Coronary artery (tissue), 2 donors: ENCODE data around the gene KRTAP10-11.

Experiments
- DNase-seq: peaks from one replicate; pipeline ENCODE4 v3.0.0-alpha.2; 2017; ENCODE audit warnings: low spot score
- H3K27ac ChIP-seq, 2 donors: fragments of 200-600 bp; sonication (generic); one replicate each; pipeline ENCODE4 v1.5.1; 2016 to 2019
- H3K4me3 ChIP-seq: fragments of 200-600 bp; sonication (generic); 2 replicates; pipeline ENCODE4 v1.5.1; 2016; ENCODE audit warnings: mild to moderate bottlenecking, moderate library complexity
- TF ChIP-seq, protein P1 (sequence below): fragments of 200-600 bp; sonication (generic); IDR thresholded peaks from one replicate; pipeline ENCODE4 v1.5.1; 2019; ENCODE audit warnings: antibody characterized with exemption

The KRTAP10-11 gene

DNA sequence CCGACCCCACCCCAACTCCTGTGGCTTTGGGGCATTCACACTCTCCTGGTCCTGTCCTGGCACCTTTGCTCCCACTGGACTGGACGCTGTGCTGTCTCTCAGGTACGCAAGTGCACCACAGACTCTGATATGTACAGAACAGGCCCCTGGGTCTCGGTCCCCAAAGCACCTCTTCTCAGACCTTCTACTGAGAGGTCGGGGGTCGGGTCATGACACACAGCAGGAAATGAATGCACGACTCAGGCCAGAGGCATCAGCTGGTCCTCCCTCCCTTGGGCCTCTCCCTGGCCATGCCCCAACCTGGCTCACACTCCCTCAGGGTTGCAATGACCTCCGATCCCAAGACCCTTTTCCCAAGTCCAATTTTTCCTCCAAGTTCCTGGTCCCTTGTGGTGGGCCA is 49.0 kb downstream of the KRTAP10-11 start:
- no peak for DNase-seq
- TF ChIP-seq, protein P1, sequence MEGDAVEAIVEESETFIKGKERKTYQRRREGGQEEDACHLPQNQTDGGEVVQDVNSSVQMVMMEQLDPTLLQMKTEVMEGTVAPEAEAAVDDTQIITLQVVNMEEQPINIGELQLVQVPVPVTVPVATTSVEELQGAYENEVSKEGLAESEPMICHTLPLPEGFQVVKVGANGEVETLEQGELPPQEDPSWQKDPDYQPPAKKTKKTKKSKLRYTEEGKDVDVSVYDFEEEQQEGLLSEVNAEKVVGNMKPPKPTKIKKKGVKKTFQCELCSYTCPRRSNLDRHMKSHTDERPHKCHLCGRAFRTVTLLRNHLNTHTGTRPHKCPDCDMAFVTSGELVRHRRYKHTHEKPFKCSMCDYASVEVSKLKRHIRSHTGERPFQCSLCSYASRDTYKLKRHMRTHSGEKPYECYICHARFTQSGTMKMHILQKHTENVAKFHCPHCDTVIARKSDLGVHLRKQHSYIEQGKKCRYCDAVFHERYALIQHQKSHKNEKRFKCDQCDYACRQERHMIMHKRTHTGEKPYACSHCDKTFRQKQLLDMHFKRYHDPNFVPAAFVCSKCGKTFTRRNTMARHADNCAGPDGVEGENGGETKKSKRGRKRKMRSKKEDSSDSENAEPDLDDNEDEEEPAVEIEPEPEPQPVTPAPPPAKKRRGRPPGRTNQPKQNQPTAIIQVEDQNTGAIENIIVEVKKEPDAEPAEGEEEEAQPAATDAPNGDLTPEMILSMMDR = no peak
- Histone ChIP-seq H3K4me3 (no peak overlapping the region), H3K27ac (no peak overlapping the region)

DNA sequence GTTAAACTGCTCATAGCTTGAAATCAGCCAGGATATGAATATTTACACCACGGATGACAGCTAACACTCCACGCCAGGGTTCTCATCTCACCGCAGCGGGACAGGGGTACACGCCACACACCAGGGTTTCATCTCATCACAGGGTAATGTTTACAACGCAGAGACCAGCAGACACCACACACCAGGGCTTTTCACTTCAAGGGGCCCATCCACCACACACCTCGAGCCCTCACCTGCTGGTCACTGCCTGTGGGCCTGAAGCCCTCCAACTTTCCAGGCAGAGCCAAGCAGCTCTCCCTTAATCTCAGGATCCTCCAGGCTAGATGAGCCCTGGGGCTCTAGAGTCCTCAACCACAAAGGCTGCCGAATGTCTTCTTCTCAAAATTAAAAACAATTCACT is 49.4 kb downstream of the KRTAP10-11 start:
- Histone ChIP-seq H3K4me3 (no peak overlapping the region), H3K27ac (no peak overlapping the region)
- no peak for DNase-seq
- TF ChIP-seq, protein P1 = no peak

DNA sequence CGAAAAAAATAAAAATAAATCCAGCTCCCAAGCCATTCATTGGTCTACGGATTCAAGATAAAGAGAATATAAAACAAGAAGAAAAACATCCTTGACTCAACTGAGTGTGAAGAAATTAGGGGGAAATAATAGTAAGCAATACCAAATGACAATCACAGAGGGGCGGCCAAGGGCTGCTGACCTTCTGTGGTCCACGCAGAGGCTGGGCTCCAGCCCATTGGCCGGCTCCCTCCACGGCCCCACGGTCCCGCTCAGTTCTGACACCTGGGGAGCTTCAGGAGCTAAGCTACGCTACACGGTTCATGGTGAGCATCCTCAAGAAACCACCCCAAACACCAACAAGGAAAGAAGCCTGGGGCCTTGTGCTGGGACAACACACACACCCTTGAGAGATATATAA is 50.4 kb downstream of the KRTAP10-11 start:
- no peak overlapping the region for H3K27ac ChIP-seq
- TF ChIP-seq, protein P1 = no peak
- no peak for DNase-seq
- no peak overlapping the region for H3K4me3 ChIP-seq
